ENCODE data around the gene SLC24A3.

SLC24A3 gene

GRCh38 chr20:19322061-19322985, 109.9 kb downstream of the SLC24A3 start:
- H3K79me2 ChIP-seq (ENCODE audit: low read length), result no peaks in the 10 kb centered on the region
- no peaks in the 10 kb centered on the region for H3K4me1 ChIP-seq (ENCODE audit: low read length)
- TF ChIP-seq CTCF (IDR thresholded peaks at IDR 0.05; ENCODE audit: low read depth, low read length) (no peak), EZH2phosphoT487 (IDR thresholded peaks at IDR 0.05; ENCODE audit: low read depth) (no peak)
- H3K9me3 ChIP-seq (ENCODE audit: insufficient read depth, low read length), result no peaks in the 10 kb centered on the region
- H4K20me1 ChIP-seq (ENCODE audit: insufficient read depth, low read length), result no peaks in the 10 kb centered on the region
- H2AFZ ChIP-seq (ENCODE audit: low read depth, low read length), result no peak overlapping the region
- no peak overlapping the region for H3K4me2 ChIP-seq (ENCODE audit: low read length)
- peaks cover 36% of the 10 kb centered on the region for H3K27me3 ChIP-seq (ENCODE audit: low read depth, low read length)
- no peaks in the 10 kb centered on the region for H3K36me3 ChIP-seq (replicated peaks; ENCODE audit: low read depth, low read length)
- no peak overlapping the region for H3K9ac ChIP-seq (ENCODE audit: low read length)
- H3K27ac ChIP-seq (ENCODE audit: low read length), result no peak overlapping the region
- no peak overlapping the region for H3K4me3 ChIP-seq (ENCODE audit: low read length)

- H4K20me1 ChIP-seq (ENCODE audit: insufficient read depth, low read length), result no peaks in the 10 kb centered on the region
- H3K9ac ChIP-seq (ENCODE audit: low read length), result no peak overlapping the region
- H3K36me3 ChIP-seq (replicated peaks; ENCODE audit: low read depth, low read length), result no peaks in the 10 kb centered on the region
- H3K4me3 ChIP-seq (ENCODE audit: low read length), result no peak overlapping the region
- no peaks in the 10 kb centered on the region for H3K9me3 ChIP-seq (ENCODE audit: insufficient read depth, low read length)
- H3K79me2 ChIP-seq (ENCODE audit: low read length), result no peaks in the 10 kb centered on the region
- no peak overlapping the region for H2AFZ ChIP-seq (ENCODE audit: low read depth, low read length)
- TF ChIP-seq CTCF (IDR thresholded peaks at IDR 0.05; ENCODE audit: low read depth, low read length) (no peak), EZH2phosphoT487 (IDR thresholded peaks at IDR 0.05; ENCODE audit: low read depth) (no peak)
- peaks cover 45% of the 10 kb centered on the region for H3K27me3 ChIP-seq (ENCODE audit: low read depth, low read length)
- H3K4me1 ChIP-seq (ENCODE audit: low read length), result no peaks in the 10 kb centered on the region
- H3K4me2 ChIP-seq (ENCODE audit: low read length), result no peak overlapping the region
- H3K27ac ChIP-seq (ENCODE audit: low read length), result no peak overlapping the region
These were observed 115.0 kb downstream of the SLC24A3 start for GRCh38 chr20:19327401-19327800.

- Histone ChIP-seq H3K79me2 (ENCODE audit: low read length) (no peaks in the 10 kb centered on the region), H3K27me3 (ENCODE audit: low read depth, low read length) (peaks cover 54% of the 10 kb centered on the region), H2AFZ (ENCODE audit: low read depth, low read length) (no peak overlapping the region), H3K36me3 (replicated peaks; ENCODE audit: low read depth, low read length) (no peaks in the 10 kb centered on the region), H3K9ac (ENCODE audit: low read length) (no peak overlapping the region), H3K4me1 (ENCODE audit: low read length) (no peaks in the 10 kb centered on the region), H3K9me3 (ENCODE audit: insufficient read depth, low read length) (no peaks in the 10 kb centered on the region), H4K20me1 (ENCODE audit: insufficient read depth, low read length) (no peaks in the 10 kb centered on the region), H3K27ac (ENCODE audit: low read length) (no peak overlapping the region), H3K4me3 (ENCODE audit: low read length) (no peak overlapping the region), H3K4me2 (ENCODE audit: low read length) (no peak overlapping the region)
- no peak for TF ChIP-seq CTCF (IDR thresholded peaks at IDR 0.05; ENCODE audit: low read depth, low read length)
- TF ChIP-seq EZH2phosphoT487 (IDR thresholded peaks at IDR 0.05; ENCODE audit: low read depth), result no peak
These were observed 116.2 kb downstream of the SLC24A3 start for GRCh38 chr20:19328676-19329075.

- no peaks in the 10 kb centered on the region for H3K79me2 ChIP-seq (ENCODE audit: low read length)
- H3K4me2 ChIP-seq (ENCODE audit: low read length), result no peak overlapping the region
- no peak overlapping the region for H3K4me3 ChIP-seq (ENCODE audit: low read length)
- H4K20me1 ChIP-seq (ENCODE audit: insufficient read depth, low read length), result no peaks in the 10 kb centered on the region
- peaks cover 55% of the 10 kb centered on the region for H3K27me3 ChIP-seq (ENCODE audit: low read depth, low read length)
- no peak overlapping the region for H3K27ac ChIP-seq (ENCODE audit: low read length)
- H3K9me3 ChIP-seq (ENCODE audit: insufficient read depth, low read length), result no peaks in the 10 kb centered on the region
- no peaks in the 10 kb centered on the region for H3K4me1 ChIP-seq (ENCODE audit: low read length)
- no peak overlapping the region for H3K9ac ChIP-seq (ENCODE audit: low read length)
- no peaks in the 10 kb centered on the region for H3K36me3 ChIP-seq (replicated peaks; ENCODE audit: low read depth, low read length)
- TF ChIP-seq CTCF (IDR thresholded peaks at IDR 0.05; ENCODE audit: low read depth, low read length), result no peak
- no peak for TF ChIP-seq EZH2phosphoT487 (IDR thresholded peaks at IDR 0.05; ENCODE audit: low read depth)
- H2AFZ ChIP-seq (ENCODE audit: low read depth, low read length), result no peak overlapping the region
These were observed 117.6 kb downstream of the SLC24A3 start for GRCh38 chr20:19330038-19330437.
